Epidermal melanocyte (primary cell): ENCODE data around the gene XPA.

ENCODE experiments used
- DNase-seq: peaks from one replicate; pipeline ENCODE4 v3.0.0; 2011; ENCODE audit warnings: low spot score; ENCODE audit not compliant: insufficient read length

Gene XPA

DNA sequence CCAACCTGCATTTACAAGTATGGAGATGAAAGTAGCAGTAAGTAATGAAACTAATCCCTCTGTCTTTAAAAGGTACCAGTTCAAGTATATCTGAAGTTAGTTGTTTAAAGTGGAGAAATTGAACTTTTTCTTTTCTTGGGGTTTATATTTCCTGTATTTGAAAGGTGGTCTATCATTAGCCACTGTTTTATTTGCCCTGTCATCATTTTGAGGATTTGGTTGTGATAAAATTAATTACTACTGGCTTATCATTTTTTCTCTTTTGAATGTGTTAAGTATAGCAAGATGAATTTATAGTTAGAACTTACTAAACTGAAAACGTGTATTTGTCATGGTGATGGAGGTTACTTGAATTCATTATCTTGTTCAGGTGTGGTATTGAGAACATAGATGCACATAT, 38.4 kb downstream of the XPA start:
- DNase-seq: no peak

DNA sequence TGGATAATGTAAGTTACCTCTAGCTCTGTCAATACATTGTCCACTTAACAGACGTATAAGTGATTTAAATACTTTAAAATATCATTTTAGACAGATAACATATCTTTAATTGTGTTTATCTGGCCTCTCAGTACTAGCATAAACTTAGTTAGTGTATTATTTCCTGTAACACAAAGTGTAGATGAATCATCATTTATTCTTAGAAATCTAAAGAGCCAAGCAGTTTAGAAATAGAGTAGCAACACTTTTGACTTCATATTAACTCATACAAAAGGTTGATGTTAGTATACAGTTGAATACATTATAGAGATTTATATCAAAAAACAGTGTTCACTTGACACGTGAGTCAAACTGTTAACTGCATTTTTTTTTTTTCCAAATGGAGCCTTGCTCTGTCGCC, 45.5 kb downstream of the XPA start:
- DNase-seq: no peak

DNA sequence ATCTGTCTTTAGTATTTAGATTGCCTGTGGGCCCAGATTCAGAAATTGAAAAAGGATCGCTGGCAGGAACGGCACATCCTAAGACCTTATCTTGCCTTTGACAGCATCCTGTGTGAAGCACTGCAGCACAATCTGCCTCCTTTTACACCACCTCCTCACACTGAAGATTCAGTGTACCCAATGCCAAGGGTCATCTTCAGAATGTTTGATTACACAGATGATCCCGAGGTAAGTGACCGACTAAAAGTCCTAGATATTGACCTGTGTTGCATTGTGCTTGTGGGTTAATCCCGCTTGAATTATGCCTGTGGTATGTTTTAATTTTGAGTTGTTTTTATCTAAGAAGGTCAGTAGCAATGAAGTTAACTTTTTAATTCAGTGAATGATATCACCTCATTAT, 49.1 kb downstream of the XPA start:
- no peak for DNase-seq

DNA sequence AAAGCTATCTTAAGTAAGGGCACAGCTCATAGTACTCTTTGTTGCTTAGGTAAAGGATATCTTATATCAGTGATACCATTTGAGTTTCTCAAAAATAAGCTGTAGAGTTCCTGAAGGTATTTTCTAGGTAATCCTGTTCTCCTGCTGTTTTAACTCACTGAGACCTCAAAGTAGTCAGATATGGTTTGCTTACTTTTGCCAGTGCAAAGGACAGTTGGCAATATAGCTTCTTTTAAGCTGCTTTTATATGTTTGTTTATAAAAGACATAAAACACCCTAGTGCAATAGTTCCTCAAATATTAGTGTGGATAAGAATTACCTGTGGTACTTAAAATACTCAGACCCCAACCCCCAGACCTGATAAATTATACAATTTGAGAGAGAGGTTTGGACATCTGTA, 51.4 kb downstream of the XPA start:
- no peak for DNase-seq

DNA sequence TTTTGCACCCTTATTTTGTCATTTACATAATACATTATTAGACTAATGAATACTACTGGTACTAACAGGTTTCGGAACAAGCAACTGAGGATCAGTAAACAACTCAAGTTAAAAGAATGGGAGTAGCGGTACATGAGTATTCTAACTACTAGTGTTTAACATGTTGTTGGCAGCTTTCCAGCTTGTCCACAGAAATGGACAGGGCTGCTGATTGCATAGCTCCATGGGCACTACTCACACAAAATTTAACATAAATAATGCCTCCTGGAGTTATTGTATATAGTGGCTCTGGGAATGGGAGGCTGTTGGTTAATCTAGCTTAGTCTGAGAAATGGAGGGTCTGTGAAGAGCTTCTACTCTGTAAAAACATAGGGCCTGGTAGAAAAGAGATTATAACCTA, 56.8 kb downstream of the XPA start:
- no peak for DNase-seq

DNA sequence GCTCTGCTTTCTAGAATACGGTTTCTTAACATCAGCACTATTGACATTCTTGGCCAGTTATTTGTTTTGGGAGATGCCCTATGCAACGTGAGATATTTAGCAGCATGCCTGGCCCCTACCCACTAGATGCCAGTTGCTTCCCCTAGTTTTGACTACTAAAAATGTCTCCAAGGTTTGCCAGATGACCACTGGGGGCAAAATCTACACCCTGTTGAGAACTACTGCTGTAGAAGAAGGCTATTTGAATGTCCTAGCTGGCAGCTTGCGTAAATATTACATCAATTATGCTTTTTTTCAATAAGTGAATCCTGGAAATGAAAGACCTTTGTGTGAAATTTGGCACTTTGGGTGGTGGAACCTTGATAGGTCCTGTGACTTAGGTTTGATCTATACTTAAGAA, 58.5 kb downstream of the XPA start:
- DNase-seq: no peak

DNA sequence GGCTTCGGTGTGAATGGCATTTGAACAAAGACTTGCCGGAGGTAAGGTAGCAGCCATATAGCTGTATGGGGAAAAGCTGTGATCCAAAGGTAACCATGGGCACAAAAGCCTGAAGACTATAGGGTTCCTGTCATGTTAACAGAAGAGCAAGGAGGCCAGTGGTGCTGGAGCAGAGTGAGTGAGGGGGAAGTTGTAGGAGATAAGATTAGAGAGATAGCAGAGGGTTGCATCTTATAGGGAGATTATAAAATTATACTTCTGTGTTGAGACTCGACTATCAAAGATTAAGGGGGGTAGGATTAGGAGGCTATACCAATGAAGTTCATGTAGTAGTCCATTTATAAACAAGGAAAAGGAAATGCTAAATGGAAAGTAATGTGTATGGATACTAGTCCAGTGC, 60.2 kb downstream of the XPA start:
- DNase-seq: no peak

DNA sequence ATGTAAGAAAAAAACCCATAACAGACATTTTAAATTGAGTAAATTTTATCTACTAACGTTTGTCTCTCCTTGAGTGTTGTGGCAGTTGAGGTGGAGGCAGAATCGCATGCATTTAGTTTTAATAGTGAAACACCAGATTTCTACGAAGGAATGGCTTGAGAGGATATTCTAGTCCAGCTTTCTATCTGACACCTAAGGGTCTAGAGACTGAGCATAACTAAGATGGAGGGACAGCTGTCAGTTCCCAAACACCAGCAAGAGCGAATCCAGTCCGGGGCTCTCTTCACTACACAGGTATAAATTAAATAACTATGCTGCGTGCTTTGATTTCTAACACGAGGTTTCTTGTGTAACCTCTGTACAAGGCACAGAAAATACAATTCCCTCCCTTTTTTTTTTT, 62.1 kb downstream of the XPA start:
- no peak for DNase-seq

DNA sequence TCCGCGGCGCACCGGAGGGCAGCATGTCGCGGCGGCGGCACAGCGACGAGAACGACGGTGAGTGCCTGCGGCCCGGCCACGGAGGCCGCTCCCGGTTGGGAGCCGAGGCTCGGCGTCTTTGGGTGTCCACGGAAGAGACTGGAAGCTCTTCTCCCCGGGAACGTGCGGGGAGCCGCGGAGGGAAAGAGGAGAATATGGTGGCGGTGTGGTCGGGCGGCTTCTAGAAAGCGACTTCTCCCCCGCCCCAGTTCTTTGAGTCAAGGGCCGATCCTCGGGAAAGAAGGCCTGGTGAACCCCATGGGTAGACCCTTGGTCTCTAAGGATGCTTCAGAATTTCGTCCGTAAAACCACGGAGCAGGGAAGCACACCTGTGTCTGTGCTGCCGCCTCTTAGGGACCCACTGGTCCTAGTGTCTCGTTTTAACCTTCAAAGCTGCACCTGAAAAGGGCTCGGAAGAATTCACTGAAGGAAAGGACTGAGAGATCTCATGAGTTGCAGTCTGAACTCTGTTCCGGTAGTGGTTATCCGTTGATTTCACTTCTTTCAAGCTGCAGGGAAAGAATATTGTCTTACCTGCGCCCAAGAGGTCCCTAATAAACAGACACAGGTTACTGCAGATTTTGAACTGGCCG, 63.2 kb downstream of the XPA start:
- no peak for DNase-seq

DNA sequence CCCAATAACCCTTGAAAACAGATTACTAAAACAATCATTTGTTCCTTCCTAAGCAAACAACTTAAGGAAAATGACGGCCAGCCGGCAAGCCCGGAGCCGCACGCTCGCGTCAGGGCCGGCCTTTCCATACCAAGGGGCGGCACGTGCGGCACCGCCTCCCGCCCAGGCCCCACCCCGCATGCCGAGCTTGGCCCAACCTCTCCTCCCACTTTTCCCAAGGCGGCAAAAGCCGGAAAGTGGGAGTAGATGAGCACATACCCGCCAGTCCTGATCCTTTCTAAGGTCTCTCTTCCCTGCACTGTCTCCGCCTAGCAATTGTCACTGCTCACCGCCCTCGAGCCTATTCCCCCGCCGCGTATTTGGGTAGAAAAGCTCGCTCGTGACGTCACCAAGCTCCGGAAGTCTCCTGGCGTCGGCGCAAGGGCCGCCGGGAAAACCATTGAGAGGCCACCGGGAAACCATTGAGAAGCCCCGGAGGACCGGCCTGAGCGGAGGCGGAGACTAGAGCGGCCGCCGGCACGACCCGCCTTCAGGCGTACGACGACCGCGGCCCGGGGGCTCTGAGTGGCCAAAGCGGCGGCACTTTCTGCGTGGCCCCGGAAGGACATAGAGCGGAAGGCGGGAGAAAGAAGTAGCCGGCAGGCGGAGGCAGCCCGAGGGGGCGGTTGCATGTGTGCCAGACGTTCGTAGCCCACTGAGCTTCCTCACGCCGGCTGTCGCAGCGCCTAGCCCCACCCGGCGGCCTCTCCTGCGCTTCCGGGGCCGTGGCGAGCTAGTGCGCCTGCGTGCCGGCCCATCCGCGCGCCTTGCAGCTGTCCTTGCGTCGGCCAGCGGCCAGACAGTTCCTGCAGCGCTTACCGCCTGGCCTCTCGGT, 63.9 kb downstream of the XPA start, which contains the start of the genes NCBP1 and TSTD2:
Gene NCBP1, plus strand, starts transcription at position 837 of the 874 bp plus-strand sequence. CDS start 61 bp downstream, outside the sequence.
Gene TSTD2, minus strand, starts transcription at position 384 of the 874 bp plus-strand sequence. CDS start 5,806 bp downstream, outside the sequence.
- peak; percentile 61 for DNase-seq

DNA sequence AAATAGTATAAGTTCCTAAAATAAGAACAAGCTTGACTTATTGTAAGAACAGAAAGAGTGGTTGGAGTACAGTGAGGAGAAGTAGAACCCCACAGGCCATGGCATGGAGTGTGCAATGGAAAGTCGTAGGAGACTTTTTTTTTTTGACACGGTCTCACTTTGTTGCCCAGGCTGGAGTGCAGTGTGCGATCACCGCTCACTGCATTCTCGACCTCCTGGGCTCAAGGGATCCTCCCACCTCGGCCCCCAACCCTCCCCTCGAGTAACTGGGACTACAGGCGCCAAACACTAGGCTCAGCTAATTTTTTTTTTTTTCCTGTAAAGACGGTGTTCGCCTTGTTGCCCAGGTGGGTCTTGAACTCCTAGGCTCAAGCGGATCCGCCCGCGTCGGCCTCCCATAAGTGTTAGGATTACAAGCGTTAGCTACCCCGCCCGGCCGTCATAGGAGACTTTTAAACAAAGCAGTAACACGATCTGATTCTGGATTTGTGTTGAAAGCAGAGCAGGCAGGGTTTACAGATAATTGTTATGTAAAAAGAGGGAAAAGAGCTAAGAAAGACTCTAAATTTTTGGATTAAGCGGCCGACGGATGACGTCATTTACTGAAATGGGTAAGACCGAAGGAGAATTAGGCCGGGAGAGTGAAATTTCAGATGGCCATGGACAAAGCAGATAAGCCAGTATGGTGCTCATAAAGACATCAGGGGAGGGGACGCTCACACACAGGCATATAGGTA, 64.7 kb downstream of the XPA start:
- no peak for DNase-seq

DNA sequence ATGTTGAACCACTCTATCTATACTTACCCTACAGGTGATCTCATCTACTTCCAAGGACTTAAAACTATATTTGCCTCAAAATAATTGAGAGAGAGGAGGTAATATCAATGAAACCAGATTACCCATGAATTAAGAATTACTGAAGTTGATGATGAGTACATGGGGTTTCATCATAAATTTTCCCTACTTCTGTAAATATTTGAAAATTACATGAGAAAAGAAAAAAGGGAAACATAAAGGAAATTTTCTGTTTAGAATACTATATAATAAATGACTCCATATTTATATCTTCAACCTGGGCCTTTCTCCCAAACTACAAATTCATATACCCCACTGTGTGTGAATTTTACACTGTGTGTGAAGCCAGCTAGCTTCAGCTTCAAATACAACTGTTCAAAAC, 66.5 kb downstream of the XPA start:
- DNase-seq: no peak

DNA sequence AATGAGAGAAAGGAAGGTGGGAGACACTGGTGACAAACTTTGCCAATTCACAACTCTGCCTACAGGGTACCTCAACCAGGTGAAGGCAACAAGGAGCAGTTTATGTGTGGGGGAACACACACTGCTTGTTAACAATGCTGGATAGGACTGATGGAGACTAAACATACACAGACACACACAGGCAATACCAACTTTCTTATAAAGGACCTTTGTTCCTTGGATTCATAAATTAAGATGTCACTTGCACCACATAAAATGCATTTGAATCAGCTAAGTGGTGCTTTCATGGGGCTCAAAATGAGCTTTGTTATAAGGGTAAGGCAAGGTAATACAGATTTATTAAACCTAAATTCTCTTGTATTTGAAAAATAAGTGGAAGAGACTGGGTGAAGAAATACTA, 68.0 kb downstream of the XPA start:
- peak; percentile 55 for DNase-seq

DNA sequence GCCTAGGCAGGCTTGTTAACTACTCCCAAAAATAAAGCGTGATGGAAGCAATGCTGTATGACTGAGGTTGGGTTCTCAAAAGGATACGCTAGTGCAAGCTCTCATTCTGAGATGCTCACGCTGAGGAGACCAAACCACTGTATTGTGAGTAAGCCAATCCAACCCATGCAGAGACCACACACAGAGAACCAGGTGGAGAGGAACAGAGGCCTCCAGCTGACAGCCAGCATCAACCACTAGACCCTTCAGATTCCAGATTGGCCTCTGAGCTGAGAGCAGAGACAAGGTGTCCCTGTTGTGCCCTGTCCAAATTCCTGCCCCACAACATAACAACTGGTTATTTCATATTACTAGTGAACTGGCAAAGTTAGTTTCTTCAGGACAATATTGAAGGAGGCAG, 68.5 kb downstream of the XPA start:
- no peak for DNase-seq

DNA sequence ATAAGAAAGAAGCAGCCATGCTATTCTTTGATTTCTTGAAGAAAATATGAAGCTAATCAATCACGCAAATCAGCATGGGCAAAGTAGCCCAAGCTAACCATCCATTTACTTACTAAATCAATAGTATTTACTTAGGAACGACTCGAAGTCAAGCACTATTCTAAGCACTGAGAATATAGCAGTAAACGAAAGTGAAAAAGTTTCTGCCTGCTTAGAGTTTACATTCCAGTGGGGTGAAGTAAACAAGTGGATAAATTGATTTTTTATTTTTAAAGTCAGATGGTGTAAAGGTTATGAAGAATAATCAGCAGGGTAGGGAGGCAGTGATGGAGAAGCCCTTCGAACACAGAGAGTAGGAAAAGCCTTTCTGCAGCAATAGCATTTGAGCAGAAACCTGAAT, 69.5 kb downstream of the XPA start:
- DNase-seq: no peak

DNA sequence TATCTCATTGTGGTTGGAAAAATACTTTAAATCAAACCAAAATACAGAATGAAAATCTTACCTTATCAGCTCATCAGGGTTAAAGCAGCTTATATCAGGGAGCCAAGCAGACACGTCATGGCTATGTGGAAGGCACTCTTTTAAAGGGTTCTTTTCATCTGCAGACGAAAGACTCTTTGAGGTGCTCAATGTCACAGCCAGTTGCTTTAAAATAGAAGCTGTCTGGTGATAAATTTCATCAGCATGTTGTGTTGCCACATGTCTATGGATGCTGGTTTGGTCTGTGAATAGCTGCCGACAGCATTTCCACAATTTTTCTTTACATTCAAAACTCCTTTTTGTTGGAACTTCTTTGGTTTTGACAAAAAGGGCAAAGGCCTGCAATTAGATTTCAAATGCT, 71.5 kb downstream of the XPA start:
- DNase-seq: no peak
